ENCODE results near the gene NLGN1.

DNA sequence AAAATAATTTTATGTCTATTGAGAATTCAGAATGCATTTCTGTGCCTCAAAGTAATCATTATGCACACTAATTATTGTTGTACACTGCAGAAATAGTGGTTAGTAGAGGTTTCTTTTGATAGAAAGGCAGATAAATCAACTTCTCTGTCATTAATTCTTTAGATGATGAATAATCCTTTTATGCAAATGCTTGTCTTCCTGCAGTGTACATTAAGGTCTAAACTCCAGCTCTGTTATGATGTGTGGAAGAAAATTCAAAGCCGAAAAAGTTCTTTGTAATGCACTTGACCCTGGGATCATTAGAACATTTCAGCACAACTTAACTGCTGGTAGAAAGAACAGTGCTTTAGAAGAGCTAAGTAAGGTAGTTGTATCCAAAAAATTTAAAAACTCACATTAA, 353.0 kb downstream of the NLGN1 start:
- TF ChIP-seq, protein P1, sequence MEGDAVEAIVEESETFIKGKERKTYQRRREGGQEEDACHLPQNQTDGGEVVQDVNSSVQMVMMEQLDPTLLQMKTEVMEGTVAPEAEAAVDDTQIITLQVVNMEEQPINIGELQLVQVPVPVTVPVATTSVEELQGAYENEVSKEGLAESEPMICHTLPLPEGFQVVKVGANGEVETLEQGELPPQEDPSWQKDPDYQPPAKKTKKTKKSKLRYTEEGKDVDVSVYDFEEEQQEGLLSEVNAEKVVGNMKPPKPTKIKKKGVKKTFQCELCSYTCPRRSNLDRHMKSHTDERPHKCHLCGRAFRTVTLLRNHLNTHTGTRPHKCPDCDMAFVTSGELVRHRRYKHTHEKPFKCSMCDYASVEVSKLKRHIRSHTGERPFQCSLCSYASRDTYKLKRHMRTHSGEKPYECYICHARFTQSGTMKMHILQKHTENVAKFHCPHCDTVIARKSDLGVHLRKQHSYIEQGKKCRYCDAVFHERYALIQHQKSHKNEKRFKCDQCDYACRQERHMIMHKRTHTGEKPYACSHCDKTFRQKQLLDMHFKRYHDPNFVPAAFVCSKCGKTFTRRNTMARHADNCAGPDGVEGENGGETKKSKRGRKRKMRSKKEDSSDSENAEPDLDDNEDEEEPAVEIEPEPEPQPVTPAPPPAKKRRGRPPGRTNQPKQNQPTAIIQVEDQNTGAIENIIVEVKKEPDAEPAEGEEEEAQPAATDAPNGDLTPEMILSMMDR (IDR thresholded peaks at IDR 0.05): no peak
- TF ChIP-seq SIN3A (IDR thresholded peaks at IDR 0.05; ENCODE audit: borderline replicate concordance, insufficient read depth, low read depth, low read length): no peak
- TF ChIP-seq POLR2AphosphoS5 (IDR thresholded peaks at IDR 0.05; ENCODE audit: low read depth, low read length): no peak
- TF ChIP-seq, protein P2, sequence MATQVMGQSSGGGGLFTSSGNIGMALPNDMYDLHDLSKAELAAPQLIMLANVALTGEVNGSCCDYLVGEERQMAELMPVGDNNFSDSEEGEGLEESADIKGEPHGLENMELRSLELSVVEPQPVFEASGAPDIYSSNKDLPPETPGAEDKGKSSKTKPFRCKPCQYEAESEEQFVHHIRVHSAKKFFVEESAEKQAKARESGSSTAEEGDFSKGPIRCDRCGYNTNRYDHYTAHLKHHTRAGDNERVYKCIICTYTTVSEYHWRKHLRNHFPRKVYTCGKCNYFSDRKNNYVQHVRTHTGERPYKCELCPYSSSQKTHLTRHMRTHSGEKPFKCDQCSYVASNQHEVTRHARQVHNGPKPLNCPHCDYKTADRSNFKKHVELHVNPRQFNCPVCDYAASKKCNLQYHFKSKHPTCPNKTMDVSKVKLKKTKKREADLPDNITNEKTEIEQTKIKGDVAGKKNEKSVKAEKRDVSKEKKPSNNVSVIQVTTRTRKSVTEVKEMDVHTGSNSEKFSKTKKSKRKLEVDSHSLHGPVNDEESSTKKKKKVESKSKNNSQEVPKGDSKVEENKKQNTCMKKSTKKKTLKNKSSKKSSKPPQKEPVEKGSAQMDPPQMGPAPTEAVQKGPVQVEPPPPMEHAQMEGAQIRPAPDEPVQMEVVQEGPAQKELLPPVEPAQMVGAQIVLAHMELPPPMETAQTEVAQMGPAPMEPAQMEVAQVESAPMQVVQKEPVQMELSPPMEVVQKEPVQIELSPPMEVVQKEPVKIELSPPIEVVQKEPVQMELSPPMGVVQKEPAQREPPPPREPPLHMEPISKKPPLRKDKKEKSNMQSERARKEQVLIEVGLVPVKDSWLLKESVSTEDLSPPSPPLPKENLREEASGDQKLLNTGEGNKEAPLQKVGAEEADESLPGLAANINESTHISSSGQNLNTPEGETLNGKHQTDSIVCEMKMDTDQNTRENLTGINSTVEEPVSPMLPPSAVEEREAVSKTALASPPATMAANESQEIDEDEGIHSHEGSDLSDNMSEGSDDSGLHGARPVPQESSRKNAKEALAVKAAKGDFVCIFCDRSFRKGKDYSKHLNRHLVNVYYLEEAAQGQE (IDR thresholded peaks at IDR 0.05; ENCODE audit: insufficient read depth in 1 of 2, low read depth in 2 of 2, low read length in 1 of 2): no peak

Measured in Panc1 (cell line).